Muscle of leg (tissue), 11 donors: ENCODE results near the gene SPATS1. TPM values are rescaled to one million over a fixed set of nuclear protein-coding genes. Genes with fewer than 3 reads are reported as not detected.
"Not testable (repeated sequence)": the region's sequence is repeated elsewhere in the genome, so short reads cannot be mapped to it uniquely, and the experiment has no call there.

Experiments used
- DNase-seq: peaks from one replicate; pipeline ENCODE4 v3.0.0; 2013
- H3K27ac ChIP-seq: one replicate; pipeline ENCODE4 v1.5.1; 2013; ENCODE audit warnings: mild to moderate bottlenecking, low read length, control low read depth
- H3K27me3 ChIP-seq: one replicate; pipeline ENCODE4 v1.6.1; 2013; ENCODE audit warnings: low read length; ENCODE audit not compliant: control insufficient read depth, insufficient read depth
- H3K36me3 ChIP-seq: one replicate; pipeline ENCODE4 v1.6.1; 2013; ENCODE audit warnings: low read length; ENCODE audit not compliant: control insufficient read depth, insufficient read depth
- H3K4me1 ChIP-seq: one replicate; pipeline ENCODE4 v1.6.1; 2013; ENCODE audit warnings: low read length; ENCODE audit not compliant: control insufficient read depth, insufficient read depth
- H3K4me3 ChIP-seq: one replicate; pipeline ENCODE4 v1.5.1; 2013; ENCODE audit warnings: low read length, control low read depth
- H3K9me3 ChIP-seq: replicated peaks from 2 replicates; pipeline ENCODE4 v1.6.1; 2013; ENCODE audit warnings: low read depth, low read length; ENCODE audit not compliant: control insufficient read depth
- WGBS: methylation state at CpG from one replicate; pipeline ENCODE4 v1.1.5; 2013; ENCODE audit warnings: missing lambda C conversion rate; ENCODE audit not compliant: insufficient coverage; 5-methylcytosine and 5-hydroxymethylcytosine counted together
- polyA plus RNA-seq, 8 donors: library from polyadenylated mRNA; unstranded; fragments of 120-200 nt; gene quantifications; one replicate each; pipeline versions ENCODE4 v1.2.1 to v1.2.3, GENCODE V29; 2013; ENCODE audit warnings: inconsistent platforms in 1 of 8, low replicate concordance in 1 of 8; ENCODE audit not compliant: insufficient read length in 8 of 8, insufficient read depth in 1 of 8
- total RNA-seq: library from RNA; stranded (reverse); fragments of 120-200 nt; gene quantifications from one replicate; pipeline ENCODE4 v1.2.4, GENCODE V29; 2013

SPATS1 gene
- total and polyA plus RNA-seq, 9 donors = not detected

GRCh38 chr6:44341095-44341890 lies 1.2 kb upstream of the SPATS1 start:
- peaks cover 46% of the 10 kb centered on the region for H3K27me3 ChIP-seq
- no peak overlapping the region for H3K27ac ChIP-seq

GRCh38 chr6:44342052-44342451 lies 398 bp upstream of the SPATS1 start:
- peaks cover 49% of the 10 kb centered on the region for H3K27me3 ChIP-seq
- WGBS = no CpG with 5 or more reads among the region's 6 CpGs
- H3K4me3 ChIP-seq = no peak overlapping the region

More at GRCh38 chr6:44341095-44341890, 1.2 kb upstream of the SPATS1 start:
- peaks cover 6% of the 10 kb centered on the region for H3K4me1 ChIP-seq
- no peak overlapping the region for H3K4me3 ChIP-seq
- no peaks in the 10 kb centered on the region for H3K36me3 ChIP-seq
- H3K9me3 ChIP-seq = no peaks in the 10 kb centered on the region
- WGBS = 29% methylated on average over 1 of the region's 8 CpGs
- DNase-seq = no peak

GRCh38 chr6:44346818-44347217 lies 4.4 kb downstream of the SPATS1 start:
- not testable (repeated sequence) for H3K36me3 ChIP-seq
- no CpG with 5 or more reads among the region's 4 CpGs for WGBS

More at GRCh38 chr6:44342052-44342451, 398 bp upstream of the SPATS1 start:
- DNase-seq = peak; percentile 50
- H3K4me1 ChIP-seq = peaks cover 6% of the 10 kb centered on the region
- H3K27ac ChIP-seq = no peak overlapping the region
- no peaks in the 10 kb centered on the region for H3K36me3 ChIP-seq
- H3K9me3 ChIP-seq = no peaks in the 10 kb centered on the region

GRCh38 chr6:44349904-44350649 lies 7.6 kb downstream of the SPATS1 start:
- H3K27ac ChIP-seq = no peak overlapping the region
- 44% methylated on average over 5 of the region's 6 CpGs for WGBS
- no peaks in the 10 kb centered on the region for H3K4me1 ChIP-seq
- DNase-seq = no peak
- no peaks in the 10 kb centered on the region for H3K9me3 ChIP-seq
- peaks cover 7% of the 10 kb centered on the region for H3K27me3 ChIP-seq
- no peaks in the 10 kb centered on the region for H3K36me3 ChIP-seq
- H3K4me3 ChIP-seq = no peak overlapping the region

More at GRCh38 chr6:44346818-44347217, 4.4 kb downstream of the SPATS1 start:
- peaks cover 31% of the 10 kb centered on the region for H3K27me3 ChIP-seq
- not testable (repeated sequence) for H3K4me3 ChIP-seq, H3K9me3 ChIP-seq, H3K27ac ChIP-seq, H3K4me1 ChIP-seq, DNase-seq

- H3K27ac ChIP-seq, H3K9me3 ChIP-seq, H3K4me3 ChIP-seq, DNase-seq, H3K27me3 ChIP-seq, H3K36me3 ChIP-seq, H3K4me1 ChIP-seq: not testable (repeated sequence)
- WGBS = 40% methylated on average over 1 of the region's 4 CpGs
These were observed 8.2 kb downstream of the SPATS1 start for GRCh38 chr6:44350650-44350994.

GRCh38 chr6:44352259-44352658 lies 9.8 kb downstream of the SPATS1 start:
- peaks cover 2% of the 10 kb centered on the region for H3K27me3 ChIP-seq
- 92% methylated on average over 2 of the region's 4 CpGs for WGBS
- DNase-seq = no peak

GRCh38 chr6:44353336-44353735 lies 10.9 kb downstream of the SPATS1 start:
- Histone ChIP-seq H3K27me3 (peaks cover 2% of the 10 kb centered on the region), H3K36me3 (no peaks in the 10 kb centered on the region), H3K4me1 (no peaks in the 10 kb centered on the region), H3K4me3 (no peak overlapping the region), H3K9me3 (no peaks in the 10 kb centered on the region), H3K27ac (no peak overlapping the region)
- DNase-seq = no peak
- WGBS = no CpG with 5 or more reads among the region's 2 CpGs

More at GRCh38 chr6:44352259-44352658, 9.8 kb downstream of the SPATS1 start:
- no peak overlapping the region for H3K4me3 ChIP-seq
- H3K36me3 ChIP-seq = no peaks in the 10 kb centered on the region
- no peaks in the 10 kb centered on the region for H3K9me3 ChIP-seq
- H3K27ac ChIP-seq = no peak overlapping the region
- no peaks in the 10 kb centered on the region for H3K4me1 ChIP-seq

- H3K9me3 ChIP-seq = no peaks in the 10 kb centered on the region
- H3K4me1 ChIP-seq = no peaks in the 10 kb centered on the region
- no peak for DNase-seq
- H3K36me3 ChIP-seq = no peaks in the 10 kb centered on the region
- H3K27ac ChIP-seq = no peak overlapping the region
- H3K27me3 ChIP-seq = peaks cover 2% of the 10 kb centered on the region
- H3K4me3 ChIP-seq = no peak overlapping the region
- 88% methylated on average over 2 of the region's 4 CpGs for WGBS
These were observed 13.2 kb downstream of the SPATS1 start for GRCh38 chr6:44355640-44356039.

- Histone ChIP-seq H3K27ac (no peak overlapping the region), H3K27me3 (peaks cover 2% of the 10 kb centered on the region), H3K9me3 (no peaks in the 10 kb centered on the region), H3K4me1 (no peaks in the 10 kb centered on the region), H3K4me3 (no peak overlapping the region), H3K36me3 (no peaks in the 10 kb centered on the region)
- 100% methylated on average over 1 of the region's 1 CpG for WGBS
- DNase-seq = no peak
These were observed 14.0 kb downstream of the SPATS1 start for GRCh38 chr6:44356487-44356886.

- WGBS = no CpG with 5 or more reads among the region's 3 CpGs
- H3K27me3 ChIP-seq = no peaks in the 10 kb centered on the region
These were observed 17.5 kb downstream of the SPATS1 start for GRCh38 chr6:44359973-44360372.

More at GRCh38 chr6:44359973-44360372, 17.5 kb downstream of the SPATS1 start:
- H3K9me3 ChIP-seq = no peaks in the 10 kb centered on the region
- H3K27ac ChIP-seq = no peak overlapping the region
- H3K4me1 ChIP-seq = no peaks in the 10 kb centered on the region
- H3K4me3 ChIP-seq = no peak overlapping the region
- DNase-seq = no peak
- no peaks in the 10 kb centered on the region for H3K36me3 ChIP-seq
